ENCODE data around the gene SLC30A1.

SLC30A1 gene

GRCh38 chr1:211613108-211613947, 34.4 kb upstream of the SLC30A1 start:
- Histone ChIP-seq H3K36me3 (ENCODE audit: insufficient read depth, low read length) (no peaks in the 10 kb centered on the region), H3K4me2 (ENCODE audit: low read length) (no peak overlapping the region), H3F3A (ENCODE audit: insufficient read depth, low read length) (no peaks in the 10 kb centered on the region), H3K4me3 (ENCODE audit: low read depth, low read length, poor library complexity, severe bottlenecking) (no peak overlapping the region), H3K9me2 (ENCODE audit: low read depth, low read length) (no peaks in the 10 kb centered on the region), H3K79me2 (ENCODE audit: insufficient read depth, low read length) (no peaks in the 10 kb centered on the region), H3K27me3 (ENCODE audit: insufficient read depth, low read length) (no peaks in the 10 kb centered on the region), H2AFZ (ENCODE audit: low read length) (no peak overlapping the region), H4K20me1 (ENCODE audit: insufficient read depth, low read length) (no peaks in the 10 kb centered on the region), H3K9me3 (ENCODE audit: low read length) (no peaks in the 10 kb centered on the region), H3K4me1 (ENCODE audit: insufficient read depth, low read length, severe bottlenecking) (no peaks in the 10 kb centered on the region), H3K9ac (ENCODE audit: low read length) (no peak overlapping the region), H3K27ac (ENCODE audit: low read depth, low read length, poor library complexity, severe bottlenecking) (no peak overlapping the region)
- TF ChIP-seq EZH2 (IDR thresholded peaks at IDR 0.05; ENCODE audit: borderline replicate concordance, low read length) = no peak
- TF ChIP-seq CTCF (IDR thresholded peaks at IDR 0.05; ENCODE audit: low read length) = no peak

GRCh38 chr1:211612786-211613107, 33.8 kb upstream of the SLC30A1 start:
- no peaks in the 10 kb centered on the region for H3K9me3 ChIP-seq (ENCODE audit: low read length)
- H4K20me1 ChIP-seq (ENCODE audit: insufficient read depth, low read length) = no peaks in the 10 kb centered on the region
- H3F3A ChIP-seq (ENCODE audit: insufficient read depth, low read length) = no peaks in the 10 kb centered on the region
- no peaks in the 10 kb centered on the region for H3K4me1 ChIP-seq (ENCODE audit: insufficient read depth, low read length, severe bottlenecking)
- no peak overlapping the region for H3K9ac ChIP-seq (ENCODE audit: low read length)
- no peak for TF ChIP-seq CTCF (IDR thresholded peaks at IDR 0.05; ENCODE audit: low read length)
- TF ChIP-seq EZH2 (IDR thresholded peaks at IDR 0.05; ENCODE audit: borderline replicate concordance, low read length) = no peak
- no peak overlapping the region for H3K4me3 ChIP-seq (ENCODE audit: low read depth, low read length, poor library complexity, severe bottlenecking)
- H3K27ac ChIP-seq (ENCODE audit: low read depth, low read length, poor library complexity, severe bottlenecking) = no peak overlapping the region
- H2AFZ ChIP-seq (ENCODE audit: low read length) = no peak overlapping the region
- H3K27me3 ChIP-seq (ENCODE audit: insufficient read depth, low read length) = no peaks in the 10 kb centered on the region
- H3K4me2 ChIP-seq (ENCODE audit: low read length) = no peak overlapping the region
- H3K36me3 ChIP-seq (ENCODE audit: insufficient read depth, low read length) = no peaks in the 10 kb centered on the region
- no peaks in the 10 kb centered on the region for H3K79me2 ChIP-seq (ENCODE audit: insufficient read depth, low read length)
- no peaks in the 10 kb centered on the region for H3K9me2 ChIP-seq (ENCODE audit: low read depth, low read length)

GRCh38 chr1:211611818-211612217, 32.9 kb upstream of the SLC30A1 start:
- Histone ChIP-seq H2AFZ (ENCODE audit: low read length) (no peak overlapping the region), H3F3A (ENCODE audit: insufficient read depth, low read length) (no peaks in the 10 kb centered on the region), H3K27ac (ENCODE audit: low read depth, low read length, poor library complexity, severe bottlenecking) (no peak overlapping the region), H3K27me3 (ENCODE audit: insufficient read depth, low read length) (no peaks in the 10 kb centered on the region), H3K79me2 (ENCODE audit: insufficient read depth, low read length) (no peaks in the 10 kb centered on the region), H3K9me3 (ENCODE audit: low read length) (no peaks in the 10 kb centered on the region), H3K9ac (ENCODE audit: low read length) (no peak overlapping the region), H4K20me1 (ENCODE audit: insufficient read depth, low read length) (no peaks in the 10 kb centered on the region), H3K4me1 (ENCODE audit: insufficient read depth, low read length, severe bottlenecking) (peaks cover 7% of the 10 kb centered on the region), H3K4me2 (ENCODE audit: low read length) (no peak overlapping the region), H3K9me2 (ENCODE audit: low read depth, low read length) (no peaks in the 10 kb centered on the region), H3K36me3 (ENCODE audit: insufficient read depth, low read length) (no peaks in the 10 kb centered on the region), H3K4me3 (ENCODE audit: low read depth, low read length, poor library complexity, severe bottlenecking) (no peak overlapping the region)
- TF ChIP-seq CTCF (IDR thresholded peaks at IDR 0.05; ENCODE audit: low read length) (no peak), EZH2 (IDR thresholded peaks at IDR 0.05; ENCODE audit: borderline replicate concordance, low read length) (no peak)

Measured in OCI-LY1 (cell line).